ENCODE results near the gene TIMP2. TPM values are rescaled to one million over a fixed set of nuclear protein-coding genes. Genes with fewer than 3 reads are reported as not detected.
"Not testable (repeated sequence)": the region's sequence is repeated elsewhere in the genome, so short reads cannot be mapped to it uniquely, and the experiment has no call there.

The TIMP2 gene
- polyA plus RNA-seq, 1 donor = 89.2 TPM

DNA sequence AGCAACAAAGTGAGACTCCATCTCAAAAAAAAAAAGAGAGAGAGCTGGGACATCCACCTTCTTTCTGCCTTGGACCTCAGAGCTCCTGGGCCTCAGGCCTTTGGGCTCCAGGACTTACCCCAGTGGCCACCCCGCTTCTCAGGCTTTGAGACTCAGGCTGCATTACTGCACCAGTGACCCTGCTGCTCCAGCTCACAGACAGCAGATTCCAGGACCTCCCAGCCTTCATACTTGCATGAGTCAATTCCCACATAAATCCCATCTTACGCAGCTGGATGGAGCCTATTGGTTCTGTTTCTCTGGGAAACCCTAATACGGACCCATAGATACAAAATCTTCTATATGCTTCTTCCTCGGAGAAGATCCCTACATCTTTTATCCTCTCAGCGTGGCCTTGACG, 20.1 kb downstream of the TIMP2 start:
- H3K9me3 ChIP-seq (ENCODE audit: control insufficient read depth, low read depth, low read length) = peaks cover 4% of the 10 kb centered on the region
- H3K27me3 ChIP-seq (ENCODE audit: control insufficient read depth, insufficient read depth, low read length) = no peaks in the 10 kb centered on the region
- H3K27ac ChIP-seq (ENCODE audit: low read length) = no peak overlapping the region
- no peak for DNase-seq
- peaks cover 14% of the 10 kb centered on the region for H3K36me3 ChIP-seq (ENCODE audit: control insufficient read depth, insufficient read depth, low read length)
- no CpG with 5 or more reads among the region's 6 CpGs for WGBS (ENCODE audit: insufficient coverage, low lambda C conversion rate)
- no peak overlapping the region for H3K4me3 ChIP-seq (ENCODE audit: low read length)
- peaks cover 14% of the 10 kb centered on the region for H3K4me1 ChIP-seq (ENCODE audit: control insufficient read depth, insufficient read depth, low read length)

DNA sequence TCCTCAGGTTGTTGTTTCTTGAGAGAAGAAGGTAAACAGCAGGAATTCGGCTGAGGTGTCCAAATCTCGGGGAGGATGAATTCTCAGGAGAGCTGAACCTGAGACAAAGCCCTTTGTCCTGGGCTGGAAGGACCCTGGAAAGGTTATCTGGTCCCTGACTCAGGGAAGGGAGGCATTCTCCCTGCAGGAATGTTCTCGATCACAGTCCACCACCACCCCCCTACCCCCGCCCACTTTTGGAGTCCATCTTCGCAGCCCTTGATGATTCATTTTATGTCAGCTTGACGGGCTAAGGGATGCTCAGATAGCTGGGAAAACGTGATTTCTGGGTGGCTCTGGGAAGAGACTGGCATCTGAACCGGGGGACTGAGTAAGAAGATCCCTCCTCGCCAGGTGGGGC, 20.8 kb downstream of the TIMP2 start:
- Histone ChIP-seq H3K27me3 (ENCODE audit: control insufficient read depth, insufficient read depth, low read length) (no peaks in the 10 kb centered on the region), H3K36me3 (ENCODE audit: control insufficient read depth, insufficient read depth, low read length) (peaks cover 14% of the 10 kb centered on the region), H3K4me1 (ENCODE audit: control insufficient read depth, insufficient read depth, low read length) (peaks cover 17% of the 10 kb centered on the region), H3K4me3 (ENCODE audit: low read length) (no peak overlapping the region), H3K9me3 (ENCODE audit: control insufficient read depth, low read depth, low read length) (peaks cover 4% of the 10 kb centered on the region), H3K27ac (ENCODE audit: low read length) (no peak overlapping the region)
- no CpG with 5 or more reads among the region's 9 CpGs for WGBS (ENCODE audit: insufficient coverage, low lambda C conversion rate)
- DNase-seq = no peak

- H3K36me3 ChIP-seq (ENCODE audit: control insufficient read depth, insufficient read depth, low read length) = peaks cover 14% of the 10 kb centered on the region
- peak; percentile 70 to 73 for DNase-seq
- peaks cover 18% of the 10 kb centered on the region for H3K4me1 ChIP-seq (ENCODE audit: control insufficient read depth, insufficient read depth, low read length)
- H3K4me3 ChIP-seq (ENCODE audit: low read length) = no peak within 1 kb of the TSS
- H3K27ac ChIP-seq (ENCODE audit: low read length) = peak within 1 kb of the TSS; percentile 8
- H3K27me3 ChIP-seq (ENCODE audit: control insufficient read depth, insufficient read depth, low read length) = no peaks in the 10 kb centered on the region
- H3K9me3 ChIP-seq (ENCODE audit: control insufficient read depth, low read depth, low read length) = peaks cover 4% of the 10 kb centered on the region
- WGBS (ENCODE audit: insufficient coverage, low lambda C conversion rate) = no CpG with 5 or more reads among the region's 17 CpGs
Measured at GRCh38 chr17:78903101-78903779, 21.9 kb downstream of the TIMP2 start, which contains the start of gene CEP295NL. CEP295NL (minus strand) TSS chr17:78903201; CDS start chr17:78901828, 1,373 bp downstream.

- not testable (repeated sequence) for H3K4me3 ChIP-seq (ENCODE audit: low read length); DNase-seq; H3K9me3 ChIP-seq (ENCODE audit: control insufficient read depth, low read depth, low read length); H3K27ac ChIP-seq (ENCODE audit: low read length); H3K27me3 ChIP-seq (ENCODE audit: control insufficient read depth, insufficient read depth, low read length)
- H3K36me3 ChIP-seq (ENCODE audit: control insufficient read depth, insufficient read depth, low read length) = peaks cover 14% of the 10 kb centered on the region
- peaks cover 18% of the 10 kb centered on the region for H3K4me1 ChIP-seq (ENCODE audit: control insufficient read depth, insufficient read depth, low read length)
- no CpG with 5 or more reads among the region's 8 CpGs for WGBS (ENCODE audit: insufficient coverage, low lambda C conversion rate)
Measured at GRCh38 chr17:78902231-78902630, 23.0 kb downstream of the TIMP2 start.

DNA sequence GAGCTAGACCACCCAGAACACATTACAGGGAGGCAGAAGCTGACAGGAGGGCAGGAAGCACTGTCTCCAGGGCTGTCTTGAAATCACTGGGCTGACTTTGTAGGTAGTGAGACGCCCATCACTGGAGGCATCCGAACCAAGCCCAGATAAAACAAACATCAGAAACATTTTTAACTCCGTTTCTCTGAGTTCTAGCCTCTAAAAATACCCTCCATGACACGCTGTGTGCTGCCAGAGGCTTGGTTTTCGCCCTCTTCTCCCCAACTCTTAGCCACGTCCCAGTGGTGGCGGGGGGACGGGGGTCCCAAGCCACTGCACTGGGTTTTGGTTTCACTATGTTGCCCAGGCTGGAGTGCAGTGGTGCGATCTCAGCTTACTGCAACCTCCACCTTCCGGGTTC, 23.4 kb downstream of the TIMP2 start:
- Histone ChIP-seq H3K9me3 (ENCODE audit: control insufficient read depth, low read depth, low read length) (peaks cover 4% of the 10 kb centered on the region), H3K4me1 (ENCODE audit: control insufficient read depth, insufficient read depth, low read length) (peaks cover 18% of the 10 kb centered on the region), H3K4me3 (ENCODE audit: low read length) (no peak overlapping the region), H3K27me3 (ENCODE audit: control insufficient read depth, insufficient read depth, low read length) (no peaks in the 10 kb centered on the region), H3K36me3 (ENCODE audit: control insufficient read depth, insufficient read depth, low read length) (peaks cover 14% of the 10 kb centered on the region), H3K27ac (ENCODE audit: low read length) (no peak overlapping the region)
- DNase-seq = no peak
- 100% methylated on average over 1 of the region's 10 CpGs for WGBS (ENCODE audit: insufficient coverage, low lambda C conversion rate)

DNA sequence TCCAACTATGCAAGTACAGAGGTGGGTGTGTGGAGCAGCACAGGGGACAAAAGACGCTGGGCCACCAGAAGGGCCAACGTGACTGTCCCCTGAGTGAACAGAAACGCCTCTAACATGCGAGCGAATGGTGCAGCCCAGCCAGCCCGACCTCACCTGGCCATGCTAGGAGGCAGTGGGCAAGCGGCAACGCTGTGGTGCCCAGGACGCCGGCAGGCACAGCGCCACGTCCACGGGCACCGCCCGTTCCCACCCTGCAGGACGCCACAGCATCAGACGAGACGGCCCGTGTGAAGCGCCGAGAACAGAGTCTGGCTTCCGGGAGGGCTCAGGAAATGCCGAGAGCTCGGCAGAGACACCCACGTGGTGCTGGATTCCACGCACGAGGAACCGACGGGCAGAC, 24.4 kb downstream of the TIMP2 start:
- Histone ChIP-seq H3K27me3 (ENCODE audit: control insufficient read depth, insufficient read depth, low read length) (no peaks in the 10 kb centered on the region), H3K9me3 (ENCODE audit: control insufficient read depth, low read depth, low read length) (peaks cover 4% of the 10 kb centered on the region), H3K4me1 (ENCODE audit: control insufficient read depth, insufficient read depth, low read length) (peaks cover 18% of the 10 kb centered on the region), H3K36me3 (ENCODE audit: control insufficient read depth, insufficient read depth, low read length) (peaks cover 14% of the 10 kb centered on the region), H3K27ac (ENCODE audit: low read length) (no peak overlapping the region), H3K4me3 (ENCODE audit: low read length) (no peak overlapping the region)
- DNase-seq = no peak
- WGBS (ENCODE audit: insufficient coverage, low lambda C conversion rate) = no CpG with 5 or more reads among the region's 29 CpGs

DNA sequence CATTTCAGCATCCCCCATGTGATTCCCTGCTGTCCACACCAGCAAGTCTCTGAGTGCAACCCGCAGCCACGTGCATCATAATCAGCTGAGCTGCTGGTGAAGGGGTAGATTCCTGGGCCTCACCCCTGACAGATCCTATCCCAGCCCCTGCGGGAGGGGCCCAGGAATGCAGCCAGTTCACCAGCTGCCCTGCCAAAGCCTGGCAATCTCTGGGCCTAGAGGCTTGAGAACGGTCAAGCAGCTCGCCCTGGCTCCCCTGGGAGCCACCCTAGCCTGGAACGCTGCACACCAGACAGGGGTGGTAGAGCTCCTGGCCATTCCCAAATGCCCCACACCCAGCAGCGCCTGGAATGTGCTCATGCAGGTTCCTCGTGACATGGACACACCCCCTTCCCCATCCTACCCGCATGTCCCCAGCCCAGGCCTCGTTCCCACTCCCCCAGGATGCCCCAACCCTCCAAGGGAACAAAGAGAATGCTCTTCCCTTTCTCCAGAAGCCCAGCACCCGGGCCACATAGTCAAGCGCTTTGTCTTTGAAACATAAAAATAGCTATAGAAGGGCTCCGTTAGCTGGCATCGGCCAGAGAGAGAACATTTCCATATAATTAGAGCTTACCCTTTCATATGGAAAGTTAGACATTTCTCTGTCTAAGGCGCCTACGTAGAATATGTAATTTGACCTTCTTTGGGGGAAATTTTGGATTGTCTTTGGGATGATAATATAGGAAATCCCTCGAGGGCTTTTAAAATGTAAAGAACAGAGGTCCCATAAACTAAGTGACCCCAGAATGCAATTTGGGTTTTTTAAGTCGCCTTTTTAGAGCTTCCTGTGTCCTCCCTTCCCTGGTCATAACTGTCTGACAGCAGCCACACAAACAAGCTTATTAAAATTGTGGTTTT, 25.6 kb downstream of the TIMP2 start:
- peaks cover 4% of the 10 kb centered on the region for H3K9me3 ChIP-seq (ENCODE audit: control insufficient read depth, low read depth, low read length)
- 100% methylated on average over 1 of the region's 18 CpGs for WGBS (ENCODE audit: insufficient coverage, low lambda C conversion rate)
- H3K4me1 ChIP-seq (ENCODE audit: control insufficient read depth, insufficient read depth, low read length) = peaks cover 18% of the 10 kb centered on the region
- H3K36me3 ChIP-seq (ENCODE audit: control insufficient read depth, insufficient read depth, low read length) = peaks cover 14% of the 10 kb centered on the region
- H3K27me3 ChIP-seq (ENCODE audit: control insufficient read depth, insufficient read depth, low read length) = no peaks in the 10 kb centered on the region
- no peak overlapping the region for H3K4me3 ChIP-seq (ENCODE audit: low read length)
- peak overlapping the region; percentile 5 for H3K27ac ChIP-seq (ENCODE audit: low read length)
- peak; percentile 56 to 63 for DNase-seq

DNA sequence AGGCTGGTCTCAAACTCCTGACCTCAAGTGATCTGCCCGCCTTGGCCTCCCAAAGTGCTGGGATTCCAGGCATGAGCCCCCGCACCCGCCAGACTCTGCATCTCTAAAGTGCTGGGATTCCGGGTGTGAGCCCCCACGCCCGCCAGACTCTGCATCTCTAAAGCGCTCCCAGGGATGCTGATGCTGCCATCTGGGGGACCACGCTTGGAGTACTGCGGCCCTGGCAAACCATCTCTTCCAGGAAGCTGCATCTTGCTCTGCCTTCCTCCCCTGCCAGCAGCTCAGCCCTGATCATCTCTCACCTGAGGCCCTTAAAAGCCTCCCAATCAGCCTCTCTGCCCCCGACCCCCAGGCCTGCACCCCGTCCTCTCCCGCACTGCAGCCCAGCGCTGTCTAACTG, 26.2 kb downstream of the TIMP2 start:
- no CpG with 5 or more reads among the region's 13 CpGs for WGBS (ENCODE audit: insufficient coverage, low lambda C conversion rate)
- DNase-seq = no peak
- no peak overlapping the region for H3K4me3 ChIP-seq (ENCODE audit: low read length)
- H3K27ac ChIP-seq (ENCODE audit: low read length) = no peak overlapping the region
- H3K27me3 ChIP-seq (ENCODE audit: control insufficient read depth, insufficient read depth, low read length) = no peaks in the 10 kb centered on the region
- H3K4me1 ChIP-seq (ENCODE audit: control insufficient read depth, insufficient read depth, low read length) = peaks cover 18% of the 10 kb centered on the region
- peaks cover 11% of the 10 kb centered on the region for H3K36me3 ChIP-seq (ENCODE audit: control insufficient read depth, insufficient read depth, low read length)
- peaks cover 4% of the 10 kb centered on the region for H3K9me3 ChIP-seq (ENCODE audit: control insufficient read depth, low read depth, low read length)

DNA sequence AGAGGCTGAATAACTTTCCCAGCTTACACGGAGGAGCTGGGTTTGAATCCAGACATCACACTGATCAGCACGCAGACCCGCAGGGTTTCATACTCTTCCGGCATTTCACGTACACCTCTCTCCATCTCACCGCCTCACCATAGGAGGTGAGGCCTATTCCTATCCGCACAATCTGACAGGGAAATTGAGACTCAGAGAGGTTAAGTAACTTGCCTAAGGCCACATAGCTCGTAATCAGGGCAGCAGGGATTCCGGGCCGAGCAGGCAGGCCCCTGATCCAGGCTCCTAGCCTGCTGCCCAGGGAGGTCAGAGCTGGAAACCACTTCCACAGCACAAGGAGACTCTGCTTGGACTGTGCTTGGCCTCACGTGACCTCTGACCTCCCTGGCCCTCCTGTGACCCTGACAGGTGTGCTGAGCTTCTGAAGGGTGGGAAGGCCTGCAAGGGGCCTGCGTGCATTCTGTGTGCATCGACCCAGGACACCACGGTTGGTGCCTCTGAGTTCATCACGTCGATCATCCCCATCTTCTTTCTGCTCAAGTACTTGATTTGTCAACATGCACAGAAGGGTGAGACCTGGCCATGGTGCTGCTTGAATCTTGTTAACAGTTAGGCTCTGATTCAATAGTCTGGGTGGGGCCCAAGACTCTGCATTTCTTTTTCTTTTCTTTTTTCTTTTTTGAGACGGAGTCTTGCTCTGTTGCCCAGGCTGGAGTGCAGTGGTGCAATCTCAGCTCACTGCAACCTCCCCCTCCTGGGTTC, 26.9 kb downstream of the TIMP2 start:
- DNase-seq = no peak
- peaks cover 15% of the 10 kb centered on the region for H3K4me1 ChIP-seq (ENCODE audit: control insufficient read depth, insufficient read depth, low read length)
- no peak overlapping the region for H3K4me3 ChIP-seq (ENCODE audit: low read length)
- WGBS (ENCODE audit: insufficient coverage, low lambda C conversion rate) = no CpG with 5 or more reads among the region's 17 CpGs
- no peaks in the 10 kb centered on the region for H3K27me3 ChIP-seq (ENCODE audit: control insufficient read depth, insufficient read depth, low read length)
- H3K36me3 ChIP-seq (ENCODE audit: control insufficient read depth, insufficient read depth, low read length) = peaks cover 9% of the 10 kb centered on the region
- H3K9me3 ChIP-seq (ENCODE audit: control insufficient read depth, low read depth, low read length) = peaks cover 4% of the 10 kb centered on the region
- no peak overlapping the region for H3K27ac ChIP-seq (ENCODE audit: low read length)

DNA sequence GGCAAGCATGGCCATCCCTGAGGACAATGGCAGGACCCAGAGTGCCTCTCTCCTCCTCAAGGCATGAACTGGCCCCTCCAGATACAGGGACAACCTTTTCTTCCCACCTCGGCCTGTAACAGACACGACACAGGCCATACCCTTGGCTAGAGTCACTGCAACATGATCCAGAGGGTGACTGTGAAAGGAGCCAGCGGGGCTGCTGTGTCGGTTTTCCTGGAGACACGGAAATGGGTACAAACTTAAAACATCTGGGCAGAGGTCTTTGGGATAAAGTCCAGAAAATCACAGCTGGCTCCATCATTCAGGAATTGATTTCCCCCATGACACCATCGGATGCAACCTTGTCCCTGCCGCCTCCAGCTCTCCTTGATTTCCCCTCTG, 27.5 kb downstream of the TIMP2 start:
- H3K9me3 ChIP-seq (ENCODE audit: control insufficient read depth, low read depth, low read length) = peaks cover 4% of the 10 kb centered on the region
- WGBS (ENCODE audit: insufficient coverage, low lambda C conversion rate) = no CpG with 5 or more reads among the region's 7 CpGs
- no peak overlapping the region for H3K4me3 ChIP-seq (ENCODE audit: low read length)
- no peak overlapping the region for H3K27ac ChIP-seq (ENCODE audit: low read length)
- peaks cover 9% of the 10 kb centered on the region for H3K4me1 ChIP-seq (ENCODE audit: control insufficient read depth, insufficient read depth, low read length)
- H3K36me3 ChIP-seq (ENCODE audit: control insufficient read depth, insufficient read depth, low read length) = peaks cover 12% of the 10 kb centered on the region
- H3K27me3 ChIP-seq (ENCODE audit: control insufficient read depth, insufficient read depth, low read length) = no peaks in the 10 kb centered on the region
- DNase-seq = no peak
